NCI-H1930 (cell line): ENCODE measurements around the gene BCL7C.
"Not testable (repeated sequence)": the region's sequence is repeated elsewhere in the genome, so short reads cannot be mapped to it uniquely, and the experiment has no call there.

Source experiments
- DNase-seq, 2 experiments: peaks; one replicate each; lab custom pipeline; 2025; lab: John Stamatoyannopoulos, UW

Gene BCL7C

GRCh38 chr16:30866031-30866430 lies 27.8 kb downstream of the BCL7C start:
- no peak for DNase-seq

GRCh38 chr16:30863178-30863577 lies 30.7 kb downstream of the BCL7C start:
- DNase-seq: not testable (repeated sequence)

GRCh38 chr16:30860729-30861128 lies 33.1 kb downstream of the BCL7C start:
- DNase-seq: not testable (repeated sequence)

GRCh38 chr16:30858829-30859423 lies 35.0 kb downstream of the BCL7C start:
- DNase-seq: no peak

GRCh38 chr16:30858111-30858495 lies 35.8 kb downstream of the BCL7C start:
- no peak for DNase-seq

GRCh38 chr16:30853758-30854157 lies 40.1 kb downstream of the BCL7C start:
- DNase-seq: no peak

GRCh38 chr16:30850246-30850645 lies 43.6 kb downstream of the BCL7C start:
- no peak for DNase-seq

GRCh38 chr16:30846649-30847402 lies 47.1 kb downstream of the BCL7C start:
- DNase-seq: no peak

- peak; percentile 43 to 80 for DNase-seq
Observed at GRCh38 chr16:30844671-30845449, 49.0 kb downstream of the BCL7C start.

- DNase-seq: no peak
Observed at GRCh38 chr16:30844346-30844670, 49.6 kb downstream of the BCL7C start.

- DNase-seq: no peak
Observed at GRCh38 chr16:30843501-30843900, 50.4 kb downstream of the BCL7C start.

- DNase-seq: no peak
Observed at GRCh38 chr16:30842971-30843370, 50.9 kb downstream of the BCL7C start.

- no peak for DNase-seq
Observed at GRCh38 chr16:30841332-30841731, 52.5 kb downstream of the BCL7C start.

- no peak for DNase-seq
Observed at GRCh38 chr16:30840611-30841010, 53.3 kb downstream of the BCL7C start.

- no peak for DNase-seq
Observed at GRCh38 chr16:30839523-30840227, 54.2 kb downstream of the BCL7C start.

GRCh38 chr16:30838876-30839471 lies 54.9 kb downstream of the BCL7C start:
- DNase-seq: no peak

- no peak for DNase-seq
Observed at GRCh38 chr16:30837904-30838303, 56.0 kb downstream of the BCL7C start.
